OCI-LY1 (cell line): ENCODE measurements around the gene FUT4.

Experiments
- H2AFZ ChIP-seq: fragments of 200-600 bp; sonication (generic), shearing (Covaris generic); 2 replicates; pipeline ENCODE4 v1.6.0; 2014; ENCODE audit warnings: antibody characterized with exemption, mild to moderate bottlenecking, low read length
- H3F3A ChIP-seq: fragments of 200-600 bp; sonication (generic), shearing (Covaris generic); 2 replicates; pipeline ENCODE4 v1.6.0; 2014; ENCODE audit warnings: mild to moderate bottlenecking, antibody characterized with exemption, low read length, moderate library complexity; ENCODE audit not compliant: insufficient read depth
- H3K27ac ChIP-seq: fragments of 200-600 bp; sonication (generic); 2 replicates; pipeline ENCODE4 v1.5.1; 2014; ENCODE audit warnings: low read length, mixed run types, mild to moderate bottlenecking, low read depth; ENCODE audit not compliant: poor library complexity, severe bottlenecking
- H3K27me3 ChIP-seq: fragments of 200-600 bp; sonication (generic); 2 replicates; pipeline ENCODE4 v1.6.0; 2014; ENCODE audit warnings: antibody characterized with exemption, mild to moderate bottlenecking, low read length, moderate library complexity; ENCODE audit not compliant: insufficient read depth
- H3K36me3 ChIP-seq: fragments of 200-600 bp; sonication (generic); 2 replicates; pipeline ENCODE4 v1.6.1; 2014; ENCODE audit warnings: mild to moderate bottlenecking, antibody characterized with exemption, low read length, moderate library complexity, mixed read lengths; ENCODE audit not compliant: insufficient read depth
- H3K4me1 ChIP-seq: fragments of 200-600 bp; sonication (generic); 2 replicates; pipeline ENCODE4 v1.5.1; 2014; ENCODE audit warnings: mild to moderate bottlenecking, low read length, moderate library complexity; ENCODE audit not compliant: insufficient read depth, severe bottlenecking
- H3K4me2 ChIP-seq: fragments of 200-600 bp; sonication (generic), shearing (Covaris generic); 2 replicates; pipeline ENCODE4 v1.6.1; 2014; ENCODE audit warnings: low read length
- H3K4me3 ChIP-seq: fragments of 200-600 bp; sonication (generic); 2 replicates; pipeline ENCODE4 v1.5.1; 2014; ENCODE audit warnings: low read length, low read depth, mild to moderate bottlenecking, mixed read lengths; ENCODE audit not compliant: poor library complexity, severe bottlenecking
- H3K79me2 ChIP-seq: fragments of 200-600 bp; shearing (Covaris generic); 2 replicates; pipeline ENCODE4 v1.6.1; 2016; ENCODE audit warnings: mixed run types, low read length, mixed read lengths; ENCODE audit not compliant: insufficient read depth
- H3K9ac ChIP-seq: fragments of 200-600 bp; sonication (generic), shearing (Covaris generic); 2 replicates; pipeline ENCODE4 v1.6.1; 2014; ENCODE audit warnings: mild to moderate bottlenecking, low read length, mixed read lengths
- H3K9me2 ChIP-seq: fragments of 200-600 bp; sonication (generic), shearing (Covaris generic); 2 replicates; pipeline ENCODE4 v1.6.1; 2014; ENCODE audit warnings: low read depth, mild to moderate bottlenecking, low read length, mixed read lengths
- H3K9me3 ChIP-seq: fragments of 200-600 bp; shearing (Covaris generic); 2 replicates; pipeline ENCODE4 v1.6.1; 2014; ENCODE audit warnings: low read length, mixed read lengths
- H4K20me1 ChIP-seq: fragments of 200-600 bp; sonication (generic), shearing (Covaris generic); 2 replicates; pipeline ENCODE4 v1.6.0; 2016; ENCODE audit warnings: mild to moderate bottlenecking, low read length; ENCODE audit not compliant: insufficient read depth
- EZH2 ChIP-seq: fragments of 200-600 bp; sonication (generic), shearing (Covaris generic); IDR thresholded peaks from 2 replicates; pipeline ENCODE4 v1.8.0; 2017; ENCODE audit warnings: borderline replicate concordance, mixed run types, mild to moderate bottlenecking, antibody characterized with exemption, low read length, moderate library complexity, mixed read lengths
- TF ChIP-seq, protein P1 (sequence below): fragments of 200-600 bp; sonication (generic), shearing (Covaris generic); IDR thresholded peaks from 2 replicates; pipeline ENCODE4 v1.5.1; 2017; ENCODE audit warnings: mild to moderate bottlenecking, antibody characterized with exemption, low read length, moderate library complexity, mixed read lengths

FUT4 gene

DNA sequence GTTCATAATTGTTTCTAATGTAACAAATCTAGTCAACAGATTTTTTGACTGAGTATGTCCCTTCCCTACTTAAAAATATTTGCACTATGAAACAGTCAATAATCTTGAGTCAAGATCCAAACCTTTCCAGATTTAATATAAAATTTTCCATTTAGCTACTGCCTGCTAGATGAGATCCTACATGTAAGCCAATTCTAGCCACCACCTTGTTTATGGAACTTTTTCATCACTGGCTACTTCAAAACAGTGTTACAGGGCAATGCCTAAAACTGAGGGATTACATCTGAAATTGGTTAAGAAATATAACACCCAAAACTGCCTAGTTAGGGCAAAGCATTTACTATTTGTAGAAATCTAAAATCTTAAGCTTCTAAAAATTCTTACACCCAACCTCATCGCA lies 10.5 kb upstream of the FUT4 start:
- Histone ChIP-seq H3K36me3 (no peaks in the 10 kb centered on the region), H2AFZ (no peak overlapping the region), H3K4me1 (no peaks in the 10 kb centered on the region), H3K9me2 (no peaks in the 10 kb centered on the region), H3K79me2 (no peaks in the 10 kb centered on the region), H3K4me3 (no peak overlapping the region), H3K27ac (no peak overlapping the region), H3K27me3 (no peaks in the 10 kb centered on the region), H3K9me3 (no peaks in the 10 kb centered on the region), H3K4me2 (no peak overlapping the region), H4K20me1 (no peaks in the 10 kb centered on the region), H3F3A (no peaks in the 10 kb centered on the region), H3K9ac (no peak overlapping the region)
- TF ChIP-seq, protein P1, sequence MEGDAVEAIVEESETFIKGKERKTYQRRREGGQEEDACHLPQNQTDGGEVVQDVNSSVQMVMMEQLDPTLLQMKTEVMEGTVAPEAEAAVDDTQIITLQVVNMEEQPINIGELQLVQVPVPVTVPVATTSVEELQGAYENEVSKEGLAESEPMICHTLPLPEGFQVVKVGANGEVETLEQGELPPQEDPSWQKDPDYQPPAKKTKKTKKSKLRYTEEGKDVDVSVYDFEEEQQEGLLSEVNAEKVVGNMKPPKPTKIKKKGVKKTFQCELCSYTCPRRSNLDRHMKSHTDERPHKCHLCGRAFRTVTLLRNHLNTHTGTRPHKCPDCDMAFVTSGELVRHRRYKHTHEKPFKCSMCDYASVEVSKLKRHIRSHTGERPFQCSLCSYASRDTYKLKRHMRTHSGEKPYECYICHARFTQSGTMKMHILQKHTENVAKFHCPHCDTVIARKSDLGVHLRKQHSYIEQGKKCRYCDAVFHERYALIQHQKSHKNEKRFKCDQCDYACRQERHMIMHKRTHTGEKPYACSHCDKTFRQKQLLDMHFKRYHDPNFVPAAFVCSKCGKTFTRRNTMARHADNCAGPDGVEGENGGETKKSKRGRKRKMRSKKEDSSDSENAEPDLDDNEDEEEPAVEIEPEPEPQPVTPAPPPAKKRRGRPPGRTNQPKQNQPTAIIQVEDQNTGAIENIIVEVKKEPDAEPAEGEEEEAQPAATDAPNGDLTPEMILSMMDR: no peak
- TF ChIP-seq EZH2: no peak

DNA sequence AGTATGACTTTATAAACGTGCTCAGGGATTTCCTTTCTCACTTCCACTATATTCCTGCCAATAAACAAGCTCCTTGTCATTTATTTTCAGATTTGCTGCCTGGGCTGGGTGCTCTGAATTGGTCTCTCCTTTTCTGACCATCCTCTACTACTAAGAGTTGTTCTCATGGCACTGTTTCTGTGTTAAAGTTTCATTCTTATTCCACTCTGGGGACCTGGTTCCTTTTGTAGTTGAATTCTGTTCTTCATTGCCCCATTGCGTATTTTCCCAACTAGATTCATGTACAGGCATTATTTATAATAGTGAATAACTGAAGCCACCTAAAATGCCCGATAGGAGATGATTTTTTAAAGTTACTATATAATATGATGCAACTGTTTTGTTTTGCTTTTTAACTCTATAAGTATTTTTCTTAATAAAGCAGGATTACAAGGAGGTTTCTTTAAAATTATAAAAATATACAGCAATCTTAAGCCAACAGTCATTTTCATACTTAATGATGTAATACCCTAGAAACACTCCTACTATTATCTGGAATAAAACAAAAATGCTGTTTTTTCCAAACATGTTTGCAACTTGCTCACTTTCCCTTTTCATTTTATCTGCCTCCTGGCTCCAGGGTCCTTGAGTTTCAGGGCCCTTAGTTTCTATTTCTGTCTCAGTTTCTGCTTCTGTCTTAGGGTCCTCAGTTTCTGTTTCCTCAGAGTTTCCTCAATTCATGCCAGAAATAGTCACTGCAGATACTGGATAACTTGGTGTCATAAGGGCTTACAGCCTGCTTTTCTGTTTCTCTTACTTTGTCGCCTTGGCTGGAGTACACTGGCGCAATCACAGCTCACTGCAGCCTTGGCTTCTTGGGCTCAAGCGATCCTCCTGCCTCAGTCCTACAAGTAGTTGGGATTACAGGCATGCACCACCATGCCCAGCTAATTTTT lies 9.8 kb upstream of the FUT4 start:
- no peaks in the 10 kb centered on the region for H3K79me2 ChIP-seq
- H3K27me3 ChIP-seq: no peaks in the 10 kb centered on the region
- no peaks in the 10 kb centered on the region for H3K9me3 ChIP-seq
- no peak for TF ChIP-seq EZH2
- TF ChIP-seq, protein P1: no peak
- no peaks in the 10 kb centered on the region for H3F3A ChIP-seq
- H3K9me2 ChIP-seq: no peaks in the 10 kb centered on the region
- no peak overlapping the region for H3K9ac ChIP-seq
- H3K4me2 ChIP-seq: no peak overlapping the region
- no peaks in the 10 kb centered on the region for H3K4me1 ChIP-seq
- no peak overlapping the region for H2AFZ ChIP-seq
- H3K36me3 ChIP-seq: no peaks in the 10 kb centered on the region
- no peak overlapping the region for H3K27ac ChIP-seq
- no peaks in the 10 kb centered on the region for H4K20me1 ChIP-seq
- no peak overlapping the region for H3K4me3 ChIP-seq

- no peaks in the 10 kb centered on the region for H3K4me1 ChIP-seq
- H3K4me2 ChIP-seq: no peak overlapping the region
- no peak overlapping the region for H3K27ac ChIP-seq
- no peaks in the 10 kb centered on the region for H4K20me1 ChIP-seq
- no peaks in the 10 kb centered on the region for H3K27me3 ChIP-seq
- no peak overlapping the region for H3K4me3 ChIP-seq
- no peaks in the 10 kb centered on the region for H3K79me2 ChIP-seq
- no peak overlapping the region for H3K9ac ChIP-seq
- TF ChIP-seq, protein P1: no peak
- no peak for TF ChIP-seq EZH2
- H3K9me3 ChIP-seq: no peaks in the 10 kb centered on the region
- H3K36me3 ChIP-seq: no peaks in the 10 kb centered on the region
- no peak overlapping the region for H2AFZ ChIP-seq
- no peaks in the 10 kb centered on the region for H3K9me2 ChIP-seq
- H3F3A ChIP-seq: no peaks in the 10 kb centered on the region
These were observed 7.3 kb upstream of the FUT4 start for GRCh38 chr11:94536386-94536785.
